Suprapubic skin (tissue), 4 donors: ENCODE data around the gene CCL19.

ENCODE experiments used
- CTCF ChIP-seq, 2 donors: fragments of 200-600 bp in 1 of 2; fragments of 450-650 bp in 1 of 2; sonication (generic) in 1 of 2; IDR thresholded peaks; one replicate each; pipeline ENCODE4 v1.5.1; 2016 to 2019; ENCODE audit warnings: antibody characterized with exemption in 2 of 2, mild to moderate bottlenecking in 1 of 2, moderate library complexity in 1 of 2
- EP300 ChIP-seq: sonication (generic); formaldehyde crosslinking; IDR thresholded peaks from one replicate; pipeline ENCODE4 v1.6.1; 2017; ENCODE audit warnings: antibody characterized with exemption
- POLR2A ChIP-seq, 2 donors: fragments of 450-650 bp; IDR thresholded peaks; one replicate each; pipeline ENCODE4 v1.6.1; 2017; ENCODE audit warnings: antibody characterized with exemption in 2 of 2, mild to moderate bottlenecking in 2 of 2, moderate library complexity in 2 of 2
- POLR2AphosphoS5 ChIP-seq, 3 donors: sonication (generic); formaldehyde crosslinking; IDR thresholded peaks; one replicate each; pipeline ENCODE4 v1.6.1; 2017; ENCODE audit warnings: antibody characterized with exemption in 3 of 3

- TF ChIP-seq CTCF (IDR thresholded peaks at IDR 0.05) (no peak), POLR2A (IDR thresholded peaks at IDR 0.05) (no peak), POLR2AphosphoS5 (IDR thresholded peaks at IDR 0.05) (no peak), EP300 (no peak)
Observed at GRCh38 chr9:34737677-34738260, 46.7 kb upstream of the CCL19 start.
